WERI-Rb-1 (cell line): Measurements from ENCODE around the gene SYTL3.

Experiments
- DNase-seq: peaks from one replicate; pipeline ENCODE4 v3.0.0-alpha.2; 2020
- H3K27ac ChIP-seq: fragments of 250-450 bp; sonication (Bioruptor Pico); 2 replicates; pipeline ENCODE4 v1.5.1; 2020; ENCODE audit warnings: mild to moderate bottlenecking, moderate library complexity
- H3K27me3 ChIP-seq: fragments of 250-450 bp; sonication (Bioruptor Pico); 2 replicates; pipeline ENCODE4 v1.5.1; 2021; ENCODE audit warnings: mild to moderate bottlenecking, low read depth, moderate library complexity; ENCODE audit not compliant: insufficient read depth, severe bottlenecking
- H3K36me3 ChIP-seq: fragments of 250-450 bp; sonication (Bioruptor Pico); 2 replicates; pipeline ENCODE4 v1.5.1; 2020; ENCODE audit warnings: mild to moderate bottlenecking, moderate library complexity
- H3K4me3 ChIP-seq: 2 replicates; pipeline ENCODE4 v1.5.1; 2011; ENCODE audit warnings: low read depth, mild to moderate bottlenecking, control low read depth, low read length
- H3K9me3 ChIP-seq: fragments of 250-450 bp; sonication (Bioruptor Pico); 2 replicates; pipeline ENCODE4 v1.5.1; 2021; ENCODE audit warnings: mild to moderate bottlenecking, moderate library complexity; ENCODE audit not compliant: severe bottlenecking
- TF ChIP-seq, protein P1 (sequence below): IDR thresholded peaks from 2 replicates; pipeline ENCODE4 v1.5.1; 2011; ENCODE audit warnings: low read depth, mild to moderate bottlenecking, control low read depth, inconsistent platforms, low read length

SYTL3 gene

DNA sequence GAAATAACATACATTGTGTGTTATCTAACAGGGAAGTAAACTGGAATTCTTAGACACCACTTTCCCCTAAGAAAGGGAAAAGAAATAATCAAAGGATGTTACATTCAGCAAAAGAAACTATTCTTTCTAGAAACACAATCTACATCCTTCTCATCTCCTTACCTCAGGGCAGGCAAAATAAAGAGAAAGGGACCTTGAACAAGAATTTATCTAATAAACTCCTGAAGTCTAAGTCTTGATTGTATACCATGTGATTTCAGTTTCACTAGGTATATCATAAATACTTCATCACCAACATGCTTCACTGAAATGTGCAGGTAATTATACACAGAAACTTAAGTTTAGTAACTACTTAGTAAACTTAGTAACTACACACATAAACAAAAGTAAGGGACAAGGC is 154.4 kb downstream of the SYTL3 start:
- Histone ChIP-seq H3K4me3 (no peak overlapping the region), H3K27me3 (no peaks in the 10 kb centered on the region), H3K27ac (no peak overlapping the region), H3K36me3 (peaks cover 18% of the 10 kb centered on the region), H3K9me3 (no peaks in the 10 kb centered on the region)
- DNase-seq = no peak
- TF ChIP-seq, protein P1, sequence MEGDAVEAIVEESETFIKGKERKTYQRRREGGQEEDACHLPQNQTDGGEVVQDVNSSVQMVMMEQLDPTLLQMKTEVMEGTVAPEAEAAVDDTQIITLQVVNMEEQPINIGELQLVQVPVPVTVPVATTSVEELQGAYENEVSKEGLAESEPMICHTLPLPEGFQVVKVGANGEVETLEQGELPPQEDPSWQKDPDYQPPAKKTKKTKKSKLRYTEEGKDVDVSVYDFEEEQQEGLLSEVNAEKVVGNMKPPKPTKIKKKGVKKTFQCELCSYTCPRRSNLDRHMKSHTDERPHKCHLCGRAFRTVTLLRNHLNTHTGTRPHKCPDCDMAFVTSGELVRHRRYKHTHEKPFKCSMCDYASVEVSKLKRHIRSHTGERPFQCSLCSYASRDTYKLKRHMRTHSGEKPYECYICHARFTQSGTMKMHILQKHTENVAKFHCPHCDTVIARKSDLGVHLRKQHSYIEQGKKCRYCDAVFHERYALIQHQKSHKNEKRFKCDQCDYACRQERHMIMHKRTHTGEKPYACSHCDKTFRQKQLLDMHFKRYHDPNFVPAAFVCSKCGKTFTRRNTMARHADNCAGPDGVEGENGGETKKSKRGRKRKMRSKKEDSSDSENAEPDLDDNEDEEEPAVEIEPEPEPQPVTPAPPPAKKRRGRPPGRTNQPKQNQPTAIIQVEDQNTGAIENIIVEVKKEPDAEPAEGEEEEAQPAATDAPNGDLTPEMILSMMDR = no peak

DNA sequence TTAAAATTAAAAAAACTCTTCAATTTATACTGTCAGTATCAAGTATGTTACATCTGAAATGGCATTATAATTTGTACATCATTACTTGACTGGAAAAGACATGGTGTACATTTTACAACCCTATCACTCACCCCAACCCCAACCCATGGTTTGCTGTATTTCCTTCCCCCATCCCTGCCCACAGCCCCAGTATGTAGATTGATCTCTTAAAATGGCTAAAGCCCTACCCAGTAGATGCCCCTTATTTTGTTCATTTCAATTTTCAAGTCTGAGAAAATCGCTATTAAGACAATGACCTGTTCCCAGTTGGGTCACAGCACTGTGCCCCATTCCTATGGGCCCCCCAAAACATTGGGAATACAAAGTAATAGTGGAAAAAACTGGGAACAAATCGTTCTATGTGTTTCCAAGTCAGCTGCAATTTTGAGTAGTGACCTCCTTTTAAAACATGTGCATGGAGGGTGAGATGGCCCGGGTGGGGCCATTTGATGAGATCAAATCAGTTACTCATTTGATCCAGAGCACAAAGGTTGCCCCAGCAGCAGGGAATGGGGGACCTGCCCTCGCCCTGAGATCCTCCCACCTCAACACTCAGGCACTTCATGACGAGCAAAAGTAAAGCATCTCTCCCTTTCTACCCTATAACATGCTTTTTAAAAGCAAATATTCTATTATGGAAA is 156.0 kb downstream of the SYTL3 start:
- Histone ChIP-seq H3K9me3 (no peaks in the 10 kb centered on the region), H3K27ac (no peak overlapping the region), H3K4me3 (no peak overlapping the region), H3K27me3 (no peaks in the 10 kb centered on the region), H3K36me3 (peaks cover 34% of the 10 kb centered on the region)
- DNase-seq = no peak
- TF ChIP-seq, protein P1 = no peak

GRCh38 chr6:158807515-158808441 is 157.9 kb downstream of the SYTL3 start:
- H3K4me3 ChIP-seq = no peak overlapping the region
- peaks cover 44% of the 10 kb centered on the region for H3K36me3 ChIP-seq
- TF ChIP-seq, protein P1 = no peak
- H3K27ac ChIP-seq = no peak overlapping the region
- no peaks in the 10 kb centered on the region for H3K27me3 ChIP-seq
- no peaks in the 10 kb centered on the region for H3K9me3 ChIP-seq
- DNase-seq = no peak

- H3K9me3 ChIP-seq = no peaks in the 10 kb centered on the region
- no peak overlapping the region for H3K27ac ChIP-seq
- TF ChIP-seq, protein P1 = no peak
- H3K27me3 ChIP-seq = no peaks in the 10 kb centered on the region
- peaks cover 48% of the 10 kb centered on the region for H3K36me3 ChIP-seq
- no peak for DNase-seq
- no peak overlapping the region for H3K4me3 ChIP-seq
These were observed 158.6 kb downstream of the SYTL3 start for GRCh38 chr6:158808442-158808833.

DNA sequence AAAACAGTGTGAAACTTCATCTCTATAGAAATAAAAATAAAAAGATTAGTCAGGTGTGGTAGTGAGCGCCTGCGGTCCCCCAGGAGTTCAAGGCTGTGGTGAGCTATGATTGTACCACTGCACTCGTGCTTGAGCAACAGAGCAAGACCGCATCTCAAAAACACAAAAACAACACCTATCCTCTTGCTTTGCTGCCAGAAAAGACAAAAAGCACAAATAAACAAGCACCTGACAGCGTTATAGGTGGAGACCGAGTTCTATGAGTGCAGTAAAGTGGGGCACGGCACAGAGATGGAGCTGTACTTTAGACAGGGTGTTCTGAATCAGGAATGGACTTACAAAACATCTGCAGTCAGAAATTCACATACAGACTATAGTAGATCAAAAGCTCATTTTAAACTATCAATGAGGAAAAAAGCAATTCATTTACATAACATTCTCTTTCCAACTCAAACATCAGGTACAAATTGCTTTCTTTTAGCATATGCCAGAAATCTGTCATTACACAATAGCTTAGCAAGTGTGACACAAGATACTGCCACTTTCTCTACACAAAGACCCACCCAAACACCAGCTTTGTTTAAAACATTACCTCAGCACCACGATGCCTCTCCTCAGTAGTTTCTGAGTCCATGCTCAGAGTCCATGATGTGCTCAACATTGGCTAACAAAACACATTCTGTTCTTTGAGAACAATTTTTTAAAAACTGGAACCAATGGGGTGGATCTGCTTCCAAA is 159.3 kb downstream of the SYTL3 start:
- Histone ChIP-seq H3K4me3 (no peak overlapping the region), H3K27ac (no peak overlapping the region), H3K9me3 (no peaks in the 10 kb centered on the region), H3K27me3 (no peaks in the 10 kb centered on the region), H3K36me3 (peaks cover 54% of the 10 kb centered on the region)
- TF ChIP-seq, protein P1 = no peak
- no peak for DNase-seq
